SK-N-SH treated with all-trans-retinoic acid at 6 μM for 48 hours (cell line): Measurements from ENCODE around the gene RNF115.
"Not testable (repeated sequence)": the region's sequence is repeated elsewhere in the genome, so short reads cannot be mapped to it uniquely, and the experiment has no call there.

Experiments
- ATAC-seq: fragments of 200-7000 bp; cut with Tn5 transposase; 3 replicates; pipeline ENCODE4 v1.9.1; 2020; ENCODE audit warnings: mild to moderate bottlenecking, moderate library complexity
- ARNTL ChIP-seq: fragments of 450-650 bp; formaldehyde crosslinking; IDR thresholded peaks from 2 replicates; pipeline ENCODE4 v1.5.0; 2020; ENCODE audit warnings: low read depth, mild to moderate bottlenecking, moderate library complexity, borderline replicate concordance
- BACH2 ChIP-seq: fragments of 250-450 bp; sonication (Bioruptor Pico); IDR thresholded peaks from 2 replicates; pipeline ENCODE4 v1.9.0; 2021; ENCODE audit warnings: mild to moderate bottlenecking, borderline replicate concordance
- CSDC2 ChIP-seq: fragments of 250-450 bp; sonication (Bioruptor Pico); IDR thresholded peaks from 2 replicates; pipeline ENCODE4 v1.5.0; 2020; ENCODE audit warnings: mild to moderate bottlenecking, moderate library complexity
- CSRNP3 ChIP-seq: fragments of 250-450 bp; sonication (Bioruptor Pico); IDR thresholded peaks from 2 replicates; pipeline ENCODE4 v1.5.1; 2021; ENCODE audit warnings: mild to moderate bottlenecking, moderate library complexity
- GLIS3 ChIP-seq: fragments of 250-450 bp; sonication (Bioruptor Pico); IDR thresholded peaks from 2 replicates; pipeline ENCODE4 v1.5.0; 2020; ENCODE audit warnings: mild to moderate bottlenecking, moderate library complexity
- ISL1 ChIP-seq: fragments of 250-450 bp; sonication (Bioruptor Pico); IDR thresholded peaks from 2 replicates; pipeline ENCODE4 v2.1.2; 2022; ENCODE audit warnings: mild to moderate bottlenecking, moderate library complexity
- OSR1 ChIP-seq: fragments of 250-450 bp; sonication (Bioruptor Pico); IDR thresholded peaks from 2 replicates; pipeline ENCODE4 v1.8.0; 2022; ENCODE audit warnings: moderate library complexity, mild to moderate bottlenecking, inconsistent platforms
- PATZ1 ChIP-seq: fragments of 250-450 bp; sonication (Bioruptor Pico); IDR thresholded peaks from 2 replicates; pipeline ENCODE4 v1.8.0; 2020; ENCODE audit warnings: mild to moderate bottlenecking, moderate library complexity, borderline replicate concordance
- POU6F1 ChIP-seq: fragments of 250-450 bp; sonication (Bioruptor Pico); IDR thresholded peaks from 2 replicates; pipeline ENCODE4 v1.8.0; 2021; ENCODE audit warnings: low read depth, mild to moderate bottlenecking, moderate library complexity, borderline replicate concordance
- PPARA ChIP-seq: fragments of 250-450 bp; sonication (Bioruptor Pico); IDR thresholded peaks from 2 replicates; pipeline ENCODE4 v1.5.0; 2020; ENCODE audit warnings: mild to moderate bottlenecking, borderline replicate concordance
- RARB ChIP-seq: fragments of 250-450 bp; sonication (Bioruptor Pico); IDR thresholded peaks from 2 replicates; pipeline ENCODE4 v1.8.0; 2021; ENCODE audit warnings: mild to moderate bottlenecking, moderate library complexity
- SNAI2 ChIP-seq: fragments of 250-450 bp; sonication (Bioruptor Pico); IDR thresholded peaks from 2 replicates; pipeline ENCODE4 v1.5.0; 2020; ENCODE audit warnings: mild to moderate bottlenecking, moderate library complexity
- TCF4 ChIP-seq: fragments of 250-450 bp; sonication (Bioruptor Pico); IDR thresholded peaks from 2 replicates; pipeline ENCODE4 v1.8.0; 2021; ENCODE audit warnings: mild to moderate bottlenecking, moderate library complexity, borderline replicate concordance
- TOX ChIP-seq: fragments of 250-450 bp; sonication (Bioruptor Pico); IDR thresholded peaks from 2 replicates; pipeline ENCODE4 v1.8.0; 2021; ENCODE audit warnings: mild to moderate bottlenecking, moderate library complexity, borderline replicate concordance
- ZC3H10 ChIP-seq: fragments of 250-450 bp; sonication (Bioruptor Pico); IDR thresholded peaks from 2 replicates; pipeline ENCODE4 v1.5.1; 2021; ENCODE audit warnings: mild to moderate bottlenecking, moderate library complexity
- ZFP3 ChIP-seq: fragments of 250-450 bp; sonication (Bioruptor Pico); IDR thresholded peaks from 2 replicates; pipeline ENCODE4 v1.5.0; 2020; ENCODE audit warnings: mild to moderate bottlenecking, moderate library complexity
- ZFP30 ChIP-seq: fragments of 450-650 bp; formaldehyde crosslinking; IDR thresholded peaks from 2 replicates; pipeline ENCODE4 v1.5.0; 2022; ENCODE audit warnings: mild to moderate bottlenecking, moderate library complexity
- ZNF565 ChIP-seq: fragments of 450-650 bp; formaldehyde crosslinking; conservative IDR thresholded peaks from 2 replicates; pipeline ENCODE4 v1.5.0; 2020; ENCODE audit warnings: low read depth, mild to moderate bottlenecking, moderate library complexity
- ZNF70 ChIP-seq: fragments of 450-650 bp; formaldehyde crosslinking; IDR thresholded peaks from 2 replicates; pipeline ENCODE4 v1.5.0; 2020; ENCODE audit warnings: mild to moderate bottlenecking, moderate library complexity
- ZNF8 ChIP-seq: fragments of 450-650 bp; formaldehyde crosslinking; IDR thresholded peaks from 2 replicates; pipeline ENCODE4 v1.5.0; 2020; ENCODE audit warnings: mild to moderate bottlenecking, moderate library complexity
- TF ChIP-seq, protein P1 (sequence below): fragments of 250-450 bp; sonication (Bioruptor Pico); IDR thresholded peaks from 2 replicates; pipeline ENCODE4 v1.5.1; 2020; ENCODE audit warnings: low read depth, mild to moderate bottlenecking, moderate library complexity
- TF ChIP-seq, protein P2 (sequence below): fragments of 250-450 bp; sonication (Bioruptor Pico); IDR thresholded peaks from 2 replicates; pipeline ENCODE4 v1.5.0; 2020; ENCODE audit warnings: mild to moderate bottlenecking, moderate library complexity

The RNF115 gene

DNA sequence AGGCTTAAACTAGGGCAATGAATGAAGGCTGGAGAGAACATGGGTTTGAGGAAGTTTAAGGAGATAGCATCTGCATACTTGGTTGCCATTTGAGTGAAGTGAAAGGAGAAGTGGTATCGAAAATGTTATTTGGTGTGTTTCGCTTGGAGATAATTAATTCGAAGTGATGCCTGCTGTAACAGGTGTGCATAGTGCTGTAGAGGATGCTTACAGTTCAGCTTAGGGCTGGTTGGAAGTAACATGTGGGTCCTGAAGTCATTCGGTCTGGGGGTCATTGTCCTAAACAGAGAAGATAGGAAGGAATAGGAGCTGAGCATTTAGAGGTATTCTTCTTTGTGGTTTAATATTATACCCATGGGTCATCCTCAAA lies 21.2 kb upstream of the RNF115 start:
- peak; percentile 58 for ATAC-seq

GRCh38 chr1:145843031-145843430 lies 19.1 kb upstream of the RNF115 start:
- no peak for ATAC-seq
- no peak for TF ChIP-seq ZNF565 (CRISPR knock-in tag)
- TF ChIP-seq OSR1 (CRISPR knock-in tag): no peak
- TF ChIP-seq BACH2 (CRISPR knock-in tag): no peak
- TF ChIP-seq ZFP30 (CRISPR knock-in tag): no peak
- no peak for TF ChIP-seq PPARA (CRISPR knock-in tag)
- no peak for TF ChIP-seq ZNF8
- no peak for TF ChIP-seq PATZ1 (CRISPR knock-in tag)
- no peak for TF ChIP-seq ZFP3 (CRISPR knock-in tag)
- TF ChIP-seq TCF4: no peak
- no peak for TF ChIP-seq CSDC2 (CRISPR knock-in tag)
- TF ChIP-seq ARNTL (CRISPR knock-in tag): no peak
- TF ChIP-seq RARB (CRISPR knock-in tag): no peak
- TF ChIP-seq GLIS3 (CRISPR knock-in tag): no peak
- TF ChIP-seq, protein P1, sequence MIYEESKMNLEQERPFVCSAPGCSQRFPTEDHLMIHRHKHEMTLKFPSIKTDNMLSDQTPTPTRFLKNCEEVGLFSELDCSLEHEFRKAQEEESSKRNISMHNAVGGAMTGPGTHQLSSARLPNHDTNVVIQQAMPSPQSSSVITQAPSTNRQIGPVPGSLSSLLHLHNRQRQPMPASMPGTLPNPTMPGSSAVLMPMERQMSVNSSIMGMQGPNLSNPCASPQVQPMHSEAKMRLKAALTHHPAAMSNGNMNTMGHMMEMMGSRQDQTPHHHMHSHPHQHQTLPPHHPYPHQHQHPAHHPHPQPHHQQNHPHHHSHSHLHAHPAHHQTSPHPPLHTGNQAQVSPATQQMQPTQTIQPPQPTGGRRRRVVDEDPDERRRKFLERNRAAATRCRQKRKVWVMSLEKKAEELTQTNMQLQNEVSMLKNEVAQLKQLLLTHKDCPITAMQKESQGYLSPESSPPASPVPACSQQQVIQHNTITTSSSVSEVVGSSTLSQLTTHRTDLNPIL: no peak
- no peak for TF ChIP-seq POU6F1
- TF ChIP-seq TOX (CRISPR knock-in tag): no peak
- no peak for TF ChIP-seq ZNF70
- TF ChIP-seq, protein P2, sequence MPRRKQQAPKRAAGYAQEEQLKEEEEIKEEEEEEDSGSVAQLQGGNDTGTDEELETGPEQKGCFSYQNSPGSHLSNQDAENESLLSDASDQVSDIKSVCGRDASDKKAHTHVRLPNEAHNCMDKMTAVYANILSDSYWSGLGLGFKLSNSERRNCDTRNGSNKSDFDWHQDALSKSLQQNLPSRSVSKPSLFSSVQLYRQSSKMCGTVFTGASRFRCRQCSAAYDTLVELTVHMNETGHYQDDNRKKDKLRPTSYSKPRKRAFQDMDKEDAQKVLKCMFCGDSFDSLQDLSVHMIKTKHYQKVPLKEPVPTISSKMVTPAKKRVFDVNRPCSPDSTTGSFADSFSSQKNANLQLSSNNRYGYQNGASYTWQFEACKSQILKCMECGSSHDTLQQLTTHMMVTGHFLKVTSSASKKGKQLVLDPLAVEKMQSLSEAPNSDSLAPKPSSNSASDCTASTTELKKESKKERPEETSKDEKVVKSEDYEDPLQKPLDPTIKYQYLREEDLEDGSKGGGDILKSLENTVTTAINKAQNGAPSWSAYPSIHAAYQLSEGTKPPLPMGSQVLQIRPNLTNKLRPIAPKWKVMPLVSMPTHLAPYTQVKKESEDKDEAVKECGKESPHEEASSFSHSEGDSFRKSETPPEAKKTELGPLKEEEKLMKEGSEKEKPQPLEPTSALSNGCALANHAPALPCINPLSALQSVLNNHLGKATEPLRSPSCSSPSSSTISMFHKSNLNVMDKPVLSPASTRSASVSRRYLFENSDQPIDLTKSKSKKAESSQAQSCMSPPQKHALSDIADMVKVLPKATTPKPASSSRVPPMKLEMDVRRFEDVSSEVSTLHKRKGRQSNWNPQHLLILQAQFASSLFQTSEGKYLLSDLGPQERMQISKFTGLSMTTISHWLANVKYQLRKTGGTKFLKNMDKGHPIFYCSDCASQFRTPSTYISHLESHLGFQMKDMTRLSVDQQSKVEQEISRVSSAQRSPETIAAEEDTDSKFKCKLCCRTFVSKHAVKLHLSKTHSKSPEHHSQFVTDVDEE (CRISPR knock-in tag): no peak
- TF ChIP-seq ISL1 (CRISPR knock-in tag): no peak

More for the DNA sequence above, 21.2 kb upstream of the RNF115 start:
- no peak for TF ChIP-seq ZFP3 (CRISPR knock-in tag)
- 0 out of 2 replicates have a peak, but pooled peaks have one; percentile 13 for TF ChIP-seq RARB (CRISPR knock-in tag)

GRCh38 chr1:145837656-145838055 lies 13.8 kb upstream of the RNF115 start:
- TF ChIP-seq RARB (CRISPR knock-in tag) (no peak), ZFP30 (CRISPR knock-in tag) (no peak), ZC3H10 (CRISPR knock-in tag) (no peak), ARNTL (CRISPR knock-in tag) (no peak), PATZ1 (CRISPR knock-in tag) (no peak), CSDC2 (CRISPR knock-in tag) (no peak), SNAI2 (no peak), OSR1 (CRISPR knock-in tag) (no peak), ZFP3 (CRISPR knock-in tag) (no peak), ZNF8 (no peak), CSRNP3 (CRISPR knock-in tag) (no peak), PPARA (CRISPR knock-in tag) (no peak)
- TF ChIP-seq, protein P2 (CRISPR knock-in tag): no peak
- TF ChIP-seq, protein P1: no peak
- ATAC-seq: no peak

DNA sequence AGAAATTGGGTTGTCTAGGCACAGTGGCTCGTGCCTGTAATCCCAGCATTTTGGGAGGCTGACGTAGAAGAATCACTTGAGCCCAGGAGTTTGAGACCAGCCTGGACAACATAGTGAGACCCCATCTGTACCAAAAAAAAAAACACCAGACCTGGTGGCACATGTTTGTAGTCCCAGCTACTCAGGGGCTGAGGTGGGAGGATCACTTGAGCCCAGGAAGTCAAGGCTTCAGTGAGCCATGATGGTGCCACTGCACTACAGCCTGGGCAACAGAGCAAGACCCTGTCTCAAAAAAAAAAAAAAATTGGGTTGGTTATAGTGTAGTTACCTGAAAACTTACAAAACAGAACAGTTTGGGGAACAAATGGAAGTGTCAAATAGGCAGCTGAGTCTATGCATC lies 6.9 kb upstream of the RNF115 start:
- not testable (repeated sequence) for ATAC-seq
